ENCODE results near the gene CDIPT.
"Not testable (repeated sequence)": the region's sequence is repeated elsewhere in the genome, so short reads cannot be mapped to it uniquely, and the experiment has no call there.

Gene CDIPT, protein sequence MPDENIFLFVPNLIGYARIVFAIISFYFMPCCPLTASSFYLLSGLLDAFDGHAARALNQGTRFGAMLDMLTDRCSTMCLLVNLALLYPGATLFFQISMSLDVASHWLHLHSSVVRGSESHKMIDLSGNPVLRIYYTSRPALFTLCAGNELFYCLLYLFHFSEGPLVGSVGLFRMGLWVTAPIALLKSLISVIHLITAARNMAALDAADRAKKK

GRCh38 chr16:29862884-29863668, at the start of gene CDIPT:
CDIPT (minus strand) TSS chr16:29863226; CDS start chr16:29862857, 369 bp downstream.
- Histone ChIP-seq H3K27me3 (ENCODE audit: control insufficient read depth in 5 of 5, insufficient read depth in 4 of 5, low read length in 5 of 5) (peaks cover 0 to 2% (median 0%) of the 10 kb centered on the region in 5 donors), H3K9ac (ENCODE audit: low read length in 5 of 5) (peak within 1 kb of the TSS; percentile 84 to 95 (median 87)), H3K4me3 (ENCODE audit: low read depth in 1 of 5, low read length in 5 of 5) (peak within 1 kb of the TSS; percentile 84 to 93 (median 87)), H3K9me3 (ENCODE audit: control insufficient read depth in 5 of 5, low read length in 5 of 5) (no peaks in the 10 kb centered on the region), H3K36me3 (ENCODE audit: control insufficient read depth in 5 of 5, insufficient read depth in 5 of 5, low read length in 5 of 5) (peaks cover 0 to 32% (median 29%) of the 10 kb centered on the region in 5 donors), H3K27ac (ENCODE audit: low read depth, low read length) (peak within 1 kb of the TSS; percentile 96), H3K4me1 (ENCODE audit: control insufficient read depth in 5 of 5, insufficient read depth in 5 of 5, low read length in 5 of 5) (peaks cover 5 to 31% (median 24%) of the 10 kb centered on the region in 5 donors)

- H3K9ac ChIP-seq (ENCODE audit: low read length in 5 of 5): no peak overlapping the region
- no peak overlapping the region for H3K4me3 ChIP-seq (ENCODE audit: low read depth in 1 of 5, low read length in 5 of 5)
- no peaks in the 10 kb centered on the region for H3K27me3 ChIP-seq (ENCODE audit: control insufficient read depth in 5 of 5, insufficient read depth in 4 of 5, low read length in 5 of 5)
- no peaks in the 10 kb centered on the region for H3K9me3 ChIP-seq (ENCODE audit: control insufficient read depth in 5 of 5, low read length in 5 of 5)
- no peaks in the 10 kb centered on the region for H3K4me1 ChIP-seq (ENCODE audit: control insufficient read depth in 5 of 5, insufficient read depth in 5 of 5, low read length in 5 of 5)
- H3K27ac ChIP-seq (ENCODE audit: low read depth, low read length): no peak overlapping the region
- peaks cover 9 to 22% (median 19%) of the 10 kb centered on the region in 5 donors for H3K36me3 ChIP-seq (ENCODE audit: control insufficient read depth in 5 of 5, insufficient read depth in 5 of 5, low read length in 5 of 5)
Measured at GRCh38 chr16:29912087-29912486, 49.1 kb upstream of the CDIPT start.

GRCh38 chr16:29911676-29912010, 48.6 kb upstream of the CDIPT start:
- peaks cover 9 to 22% (median 17%) of the 10 kb centered on the region in 5 donors for H3K36me3 ChIP-seq (ENCODE audit: control insufficient read depth in 5 of 5, insufficient read depth in 5 of 5, low read length in 5 of 5)
- H3K27me3 ChIP-seq (ENCODE audit: control insufficient read depth in 5 of 5, insufficient read depth in 4 of 5, low read length in 5 of 5): no peaks in the 10 kb centered on the region
- no peak overlapping the region for H3K9ac ChIP-seq (ENCODE audit: low read length in 5 of 5)
- no peaks in the 10 kb centered on the region for H3K4me1 ChIP-seq (ENCODE audit: control insufficient read depth in 5 of 5, insufficient read depth in 5 of 5, low read length in 5 of 5)
- no peak overlapping the region for H3K4me3 ChIP-seq (ENCODE audit: low read depth in 1 of 5, low read length in 5 of 5)
- no peaks in the 10 kb centered on the region for H3K9me3 ChIP-seq (ENCODE audit: control insufficient read depth in 5 of 5, low read length in 5 of 5)
- H3K27ac ChIP-seq (ENCODE audit: low read depth, low read length): no peak overlapping the region

GRCh38 chr16:29910819-29911675, 48.0 kb upstream of the CDIPT start:
- Histone ChIP-seq H3K4me1 (ENCODE audit: control insufficient read depth in 5 of 5, insufficient read depth in 5 of 5, low read length in 5 of 5) (no peaks in the 10 kb centered on the region), H3K9ac (ENCODE audit: low read length in 5 of 5) (no peak overlapping the region), H3K9me3 (ENCODE audit: control insufficient read depth in 5 of 5, low read length in 5 of 5) (no peaks in the 10 kb centered on the region), H3K36me3 (ENCODE audit: control insufficient read depth in 5 of 5, insufficient read depth in 5 of 5, low read length in 5 of 5) (peaks cover 6 to 25% (median 18%) of the 10 kb centered on the region in 5 donors), H3K27me3 (ENCODE audit: control insufficient read depth in 5 of 5, insufficient read depth in 4 of 5, low read length in 5 of 5) (no peaks in the 10 kb centered on the region), H3K27ac (ENCODE audit: low read depth, low read length) (no peak overlapping the region), H3K4me3 (ENCODE audit: low read depth in 1 of 5, low read length in 5 of 5) (no peak overlapping the region)

- not testable (repeated sequence) for H3K27me3 ChIP-seq (ENCODE audit: control insufficient read depth in 5 of 5, insufficient read depth in 4 of 5, low read length in 5 of 5); H3K4me3 ChIP-seq (ENCODE audit: low read depth in 1 of 5, low read length in 5 of 5); H3K9me3 ChIP-seq (ENCODE audit: control insufficient read depth in 5 of 5, low read length in 5 of 5); H3K27ac ChIP-seq (ENCODE audit: low read depth, low read length); H3K4me1 ChIP-seq (ENCODE audit: control insufficient read depth in 5 of 5, insufficient read depth in 5 of 5, low read length in 5 of 5); H3K9ac ChIP-seq (ENCODE audit: low read length in 5 of 5)
- H3K36me3 ChIP-seq (ENCODE audit: control insufficient read depth in 5 of 5, insufficient read depth in 5 of 5, low read length in 5 of 5): peaks cover 0 to 25% (median 16%) of the 10 kb centered on the region in 5 donors
Measured at GRCh38 chr16:29909851-29910250, 46.8 kb upstream of the CDIPT start.

- Histone ChIP-seq H3K9me3 (ENCODE audit: control insufficient read depth in 5 of 5, low read length in 5 of 5) (no peaks in the 10 kb centered on the region), H3K9ac (ENCODE audit: low read length in 5 of 5) (no peak overlapping the region), H3K4me1 (ENCODE audit: control insufficient read depth in 5 of 5, insufficient read depth in 5 of 5, low read length in 5 of 5) (no peaks in the 10 kb centered on the region), H3K27ac (ENCODE audit: low read depth, low read length) (no peak overlapping the region), H3K36me3 (ENCODE audit: control insufficient read depth in 5 of 5, insufficient read depth in 5 of 5, low read length in 5 of 5) (peaks cover 0 to 21% (median 12%) of the 10 kb centered on the region in 5 donors), H3K4me3 (ENCODE audit: low read depth in 1 of 5, low read length in 5 of 5) (no peak overlapping the region), H3K27me3 (ENCODE audit: control insufficient read depth in 5 of 5, insufficient read depth in 4 of 5, low read length in 5 of 5) (no peaks in the 10 kb centered on the region)
Measured at GRCh38 chr16:29909391-29909790, 46.4 kb upstream of the CDIPT start.

DNA sequence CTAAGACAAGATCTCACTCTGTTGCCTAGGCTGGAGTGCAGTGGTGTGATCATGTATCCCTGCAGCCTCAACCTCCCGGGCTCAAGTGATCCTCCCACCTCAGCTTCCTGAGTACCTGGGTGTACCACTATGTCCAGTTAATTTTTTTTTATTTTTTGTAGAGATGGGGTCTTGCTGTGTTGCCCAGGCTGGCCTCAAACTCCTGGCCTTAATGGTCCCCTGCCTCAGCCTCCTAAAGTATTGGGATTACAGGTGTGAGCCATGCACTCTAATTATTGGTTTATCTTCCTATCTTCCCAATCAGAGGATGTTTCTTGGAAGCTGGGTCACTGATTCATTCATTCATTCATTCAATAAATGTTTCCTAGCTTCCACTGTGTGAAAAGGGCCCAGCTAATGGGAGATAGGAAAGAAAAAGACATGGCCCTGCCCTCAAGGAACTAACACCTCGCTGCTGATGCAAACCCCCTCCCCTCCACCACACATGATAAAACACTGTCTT, 45.7 kb upstream of the CDIPT start:
- Histone ChIP-seq H3K27me3 (ENCODE audit: control insufficient read depth in 5 of 5, insufficient read depth in 4 of 5, low read length in 5 of 5) (no peaks in the 10 kb centered on the region), H3K4me3 (ENCODE audit: low read depth in 1 of 5, low read length in 5 of 5) (no peak overlapping the region), H3K4me1 (ENCODE audit: control insufficient read depth in 5 of 5, insufficient read depth in 5 of 5, low read length in 5 of 5) (no peaks in the 10 kb centered on the region), H3K9ac (ENCODE audit: low read length in 5 of 5) (no peak overlapping the region), H3K27ac (ENCODE audit: low read depth, low read length) (no peak overlapping the region), H3K36me3 (ENCODE audit: control insufficient read depth in 5 of 5, insufficient read depth in 5 of 5, low read length in 5 of 5) (peaks cover 0 to 17% (median 9%) of the 10 kb centered on the region in 5 donors), H3K9me3 (ENCODE audit: control insufficient read depth in 5 of 5, low read length in 5 of 5) (no peaks in the 10 kb centered on the region)

GRCh38 chr16:29907973-29908372, 44.9 kb upstream of the CDIPT start:
- no peaks in the 10 kb centered on the region for H3K27me3 ChIP-seq (ENCODE audit: control insufficient read depth in 5 of 5, insufficient read depth in 4 of 5, low read length in 5 of 5)
- no peaks in the 10 kb centered on the region for H3K9me3 ChIP-seq (ENCODE audit: control insufficient read depth in 5 of 5, low read length in 5 of 5)
- H3K27ac ChIP-seq (ENCODE audit: low read depth, low read length): no peak overlapping the region
- no peak overlapping the region for H3K4me3 ChIP-seq (ENCODE audit: low read depth in 1 of 5, low read length in 5 of 5)
- H3K9ac ChIP-seq (ENCODE audit: low read length in 5 of 5): no peak overlapping the region
- peaks cover 0 to 11% (median 5%) of the 10 kb centered on the region in 5 donors for H3K36me3 ChIP-seq (ENCODE audit: control insufficient read depth in 5 of 5, insufficient read depth in 5 of 5, low read length in 5 of 5)
- no peaks in the 10 kb centered on the region for H3K4me1 ChIP-seq (ENCODE audit: control insufficient read depth in 5 of 5, insufficient read depth in 5 of 5, low read length in 5 of 5)

DNA sequence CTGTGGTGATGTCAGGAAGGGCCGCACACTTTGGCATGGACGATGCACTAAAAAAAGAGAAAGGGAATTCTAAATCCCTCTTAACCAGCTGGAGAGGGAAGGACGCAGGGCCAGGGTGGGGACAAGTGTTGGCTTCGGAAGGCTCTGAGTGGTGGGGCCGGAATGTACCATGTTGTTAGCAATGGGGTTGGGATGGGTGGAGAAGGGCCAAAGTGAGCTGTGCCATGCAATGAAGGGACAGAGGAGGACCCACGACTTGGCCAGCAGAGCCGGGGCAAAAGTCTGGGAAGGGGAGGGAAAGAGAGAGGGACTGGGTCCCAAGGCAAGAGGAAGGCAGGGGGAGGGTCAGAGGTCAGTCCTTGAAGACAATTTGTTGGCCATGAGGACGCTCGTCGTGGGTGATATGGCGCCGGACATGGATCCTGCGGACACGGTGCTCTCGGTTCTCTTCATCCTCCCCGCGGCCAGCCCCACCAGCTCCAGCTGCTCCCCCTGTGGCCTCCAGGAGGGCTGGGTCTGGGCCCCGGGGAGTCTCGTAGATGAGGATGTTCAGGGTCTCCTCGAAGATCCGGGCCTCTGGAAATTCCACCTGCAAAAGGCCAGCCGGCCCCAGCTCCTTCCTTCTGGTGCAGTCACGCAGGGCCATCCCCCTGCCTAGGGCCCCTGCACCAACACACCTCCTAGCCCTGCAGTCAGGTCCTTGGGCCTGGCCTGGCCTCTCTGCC, 43.7 kb upstream of the CDIPT start:
- Histone ChIP-seq H3K36me3 (ENCODE audit: control insufficient read depth in 5 of 5, insufficient read depth in 5 of 5, low read length in 5 of 5) (peaks cover 0 to 11% (median 5%) of the 10 kb centered on the region in 5 donors), H3K27me3 (ENCODE audit: control insufficient read depth in 5 of 5, insufficient read depth in 4 of 5, low read length in 5 of 5) (peaks cover 0 to under 1% (median 0%) of the 10 kb centered on the region in 5 donors), H3K9ac (ENCODE audit: low read length in 5 of 5) (no peak overlapping the region), H3K4me3 (ENCODE audit: low read depth in 1 of 5, low read length in 5 of 5) (no peak overlapping the region), H3K4me1 (ENCODE audit: control insufficient read depth in 5 of 5, insufficient read depth in 5 of 5, low read length in 5 of 5) (no peaks in the 10 kb centered on the region), H3K27ac (ENCODE audit: low read depth, low read length) (no peak overlapping the region), H3K9me3 (ENCODE audit: control insufficient read depth in 5 of 5, low read length in 5 of 5) (no peaks in the 10 kb centered on the region)

All from subcutaneous abdominal adipose tissue (tissue), 5 donors.